SK-N-MC (cell line): Measurements from ENCODE around the gene HERC4.

Experiments
- EZH2 ChIP-seq: fragments of 200-600 bp; sonication (generic); IDR thresholded peaks from one replicate; pipeline ENCODE4 v1.6.1; 2017; ENCODE audit warnings: antibody characterized with exemption
- POLR2AphosphoS5 ChIP-seq: IDR thresholded peaks from 2 replicates; pipeline ENCODE4 v1.6.1; 2012; ENCODE audit warnings: mild to moderate bottlenecking, low read depth, low read length, borderline replicate concordance

GRCh38 chr10:68087685-68088401 lies 12.8 kb upstream of the HERC4 start:
- TF ChIP-seq POLR2AphosphoS5 (no peak), EZH2 (no peak)
